Skin of body (tissue), 2 donors: ENCODE data around the gene SLC9A1. TPM values are rescaled to one million over a fixed set of nuclear protein-coding genes. Genes with fewer than 3 reads are reported as not detected.
A peak's percentile ranks its signal among the peaks of the same experiment; 100 is the strongest.
"Not testable (repeated sequence)": the region's sequence is repeated elsewhere in the genome, so short reads cannot be mapped to it uniquely, and the experiment has no call there.

Source experiments
- DNase-seq: peaks from one replicate; lab custom pipeline; 2025; lab: John Stamatoyannopoulos, UW
- total RNA-seq: library from RNA; depleted of rRNA; stranded (reverse); fragments of >200 nt; gene quantifications from one replicate; pipeline ENCODE4 v1.2.3, GENCODE V29; 2014

Gene SLC9A1
- total RNA-seq, 1 donor from 2014 or later: 5.8 TPM

DNA sequence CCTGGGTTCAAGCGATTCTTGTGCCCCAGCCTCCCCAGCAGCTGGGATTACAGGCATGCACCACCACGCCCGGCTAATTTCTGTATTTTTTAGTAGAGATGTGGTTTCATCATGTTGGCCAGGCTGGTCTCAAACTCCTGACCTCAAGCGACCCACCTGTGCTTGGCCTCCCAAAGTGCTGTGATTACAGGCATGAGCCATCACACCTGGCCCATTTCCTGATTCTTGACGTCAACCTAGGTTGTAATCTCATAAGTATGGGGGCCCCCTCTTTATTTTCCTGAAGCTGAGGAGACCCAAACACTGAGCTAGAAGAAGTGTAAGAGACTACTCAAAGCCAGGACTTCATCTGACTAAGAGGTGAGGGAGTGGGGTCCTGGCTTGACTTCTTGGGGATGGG is 21.8 kb downstream of the SLC9A1 start:
- DNase-seq: no peak

- DNase-seq: no peak
Observed at GRCh38 chr1:27132624-27133023, 22.3 kb downstream of the SLC9A1 start.

DNA sequence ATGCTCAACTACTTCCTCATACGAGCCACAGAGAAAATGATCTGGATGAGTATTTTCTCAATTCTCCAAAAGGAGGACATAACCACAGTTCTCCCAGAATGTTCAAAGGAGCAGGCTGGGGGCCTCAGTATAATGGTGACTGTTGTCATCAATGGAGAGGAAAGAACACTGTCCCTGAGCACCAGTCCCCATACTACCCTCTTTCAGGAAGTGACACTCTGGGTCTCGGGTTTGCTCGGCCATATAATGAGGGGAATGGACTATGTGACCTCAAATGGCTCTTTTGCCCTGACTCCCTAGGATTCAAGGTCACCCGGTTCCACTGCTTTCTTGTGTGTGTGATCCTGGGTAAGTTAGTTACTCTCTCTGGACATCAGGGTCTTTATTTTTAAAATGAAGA is 22.8 kb downstream of the SLC9A1 start:
- no peak for DNase-seq

GRCh38 chr1:27130798-27131197 is 24.1 kb downstream of the SLC9A1 start:
- no peak for DNase-seq

DNA sequence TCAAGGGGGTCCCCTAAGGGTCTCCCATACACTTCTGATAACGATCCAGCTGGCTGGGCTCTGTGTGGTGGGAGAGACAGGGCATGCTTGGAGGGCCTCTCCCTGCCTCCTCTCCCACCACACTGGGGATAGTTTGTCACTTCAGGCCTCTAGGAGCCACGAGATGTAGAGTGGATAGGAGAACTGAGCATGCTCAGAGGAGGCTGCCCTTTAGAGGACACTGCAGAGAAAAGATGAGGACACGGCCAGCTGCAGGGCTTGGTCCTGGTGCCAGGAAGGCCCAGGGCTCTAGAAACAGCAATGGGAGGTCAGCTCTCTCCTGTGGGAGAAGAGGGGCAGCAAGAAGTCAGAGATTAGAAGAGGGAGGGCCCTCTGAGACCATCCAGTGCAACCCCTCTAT is 25.7 kb downstream of the SLC9A1 start:
- DNase-seq: no peak

DNA sequence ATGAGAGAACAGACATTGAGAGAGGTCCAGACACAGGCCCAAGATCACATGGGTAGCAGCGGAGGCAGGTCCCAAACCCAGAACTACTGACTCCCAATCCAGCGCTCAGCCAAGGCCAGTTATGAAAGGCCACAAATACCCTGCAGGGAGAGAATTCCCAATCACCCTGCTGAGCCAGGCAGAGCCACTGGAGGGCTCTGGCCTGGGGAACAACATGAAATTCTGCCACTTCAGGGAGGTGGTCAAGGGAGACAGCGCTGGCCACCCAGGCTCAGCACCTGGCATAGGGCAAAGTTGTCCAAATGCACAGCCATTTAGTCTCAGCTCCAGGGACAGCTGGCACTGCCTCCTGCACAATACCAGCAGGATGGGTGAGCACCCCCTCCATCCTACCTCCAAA is 27.5 kb downstream of the SLC9A1 start:
- no peak for DNase-seq

DNA sequence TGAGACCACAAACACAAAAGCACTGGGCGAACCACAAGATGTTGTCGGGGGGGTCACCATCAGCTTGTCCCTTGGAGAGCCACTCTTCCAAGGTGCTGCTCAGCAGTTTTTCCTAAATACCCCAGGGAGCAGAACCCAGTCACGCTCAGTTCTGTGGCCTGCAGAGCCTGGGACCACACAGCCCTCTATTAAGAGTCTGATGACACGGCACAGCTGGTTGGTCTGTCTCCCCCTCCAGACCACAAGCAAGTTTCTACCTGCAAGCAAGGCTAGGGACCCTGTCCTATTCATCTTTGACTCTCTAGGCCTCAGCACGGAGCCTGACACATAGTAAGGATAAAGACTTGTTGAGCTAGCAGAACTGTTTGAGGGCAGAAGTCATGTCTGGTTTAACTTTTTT is 28.5 kb downstream of the SLC9A1 start:
- DNase-seq: no peak

DNA sequence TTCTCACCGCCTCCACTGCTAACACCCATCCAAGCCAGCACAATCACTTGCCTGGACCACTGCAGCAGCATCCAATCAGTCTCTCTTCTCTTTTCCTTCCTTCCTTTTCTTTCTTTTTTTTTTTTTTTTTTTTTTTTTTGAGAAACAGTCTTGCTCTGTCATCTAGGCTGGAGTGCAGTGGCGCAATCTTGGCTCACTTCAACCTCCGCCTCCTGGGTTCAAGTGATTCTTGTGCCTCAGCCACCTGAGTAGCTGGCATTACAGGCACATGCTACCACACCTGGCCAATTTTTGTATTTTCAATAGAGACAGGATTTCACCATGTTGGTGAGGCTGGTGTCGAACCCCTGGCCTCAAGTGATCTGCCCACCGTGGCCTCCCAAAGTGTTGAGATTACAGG is 29.8 kb downstream of the SLC9A1 start:
- DNase-seq: not testable (repeated sequence)

- DNase-seq: no peak
Observed at GRCh38 chr1:27124405-27124804, 30.5 kb downstream of the SLC9A1 start.

GRCh38 chr1:27122652-27123051 is 32.3 kb downstream of the SLC9A1 start:
- no peak for DNase-seq

GRCh38 chr1:27120854-27121253 is 34.1 kb downstream of the SLC9A1 start:
- no peak for DNase-seq

- no peak for DNase-seq
Observed at GRCh38 chr1:27118440-27118689, 36.6 kb downstream of the SLC9A1 start.

DNA sequence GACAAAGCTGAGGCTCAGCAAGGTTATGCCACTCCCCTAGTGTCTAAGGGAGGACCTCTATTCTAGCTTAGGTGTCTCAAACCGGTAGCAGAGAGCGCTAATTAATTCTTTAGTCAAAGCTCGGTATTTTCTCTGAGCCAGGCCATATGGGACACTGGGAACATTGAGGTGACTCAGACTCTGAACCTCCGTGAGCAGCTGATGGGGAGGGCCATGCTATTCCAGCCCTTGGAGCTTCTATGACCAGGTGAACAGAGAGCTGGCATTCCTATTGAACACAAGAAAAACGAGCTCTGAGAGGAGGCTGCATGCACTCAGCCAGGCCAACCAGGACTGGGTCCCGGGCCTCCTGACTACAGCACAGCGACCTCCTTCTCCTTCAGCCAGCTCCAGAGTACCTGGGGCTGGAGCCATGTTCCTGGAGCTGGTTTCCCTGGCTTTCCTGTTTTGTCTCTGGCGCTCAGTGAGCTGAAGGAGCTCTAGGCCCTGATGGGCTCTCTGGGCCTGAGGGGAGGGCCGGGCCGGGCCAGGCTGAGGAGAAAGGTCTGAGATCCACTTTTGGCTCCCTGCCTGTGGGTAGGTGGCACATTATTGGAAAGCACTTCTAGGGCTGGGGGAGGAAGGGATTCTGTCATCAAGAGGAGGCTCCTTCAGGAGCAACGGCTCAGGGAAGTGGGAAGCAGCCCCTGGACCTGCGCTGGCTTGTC is 37.0 kb downstream of the SLC9A1 start:
- DNase-seq: no peak

DNA sequence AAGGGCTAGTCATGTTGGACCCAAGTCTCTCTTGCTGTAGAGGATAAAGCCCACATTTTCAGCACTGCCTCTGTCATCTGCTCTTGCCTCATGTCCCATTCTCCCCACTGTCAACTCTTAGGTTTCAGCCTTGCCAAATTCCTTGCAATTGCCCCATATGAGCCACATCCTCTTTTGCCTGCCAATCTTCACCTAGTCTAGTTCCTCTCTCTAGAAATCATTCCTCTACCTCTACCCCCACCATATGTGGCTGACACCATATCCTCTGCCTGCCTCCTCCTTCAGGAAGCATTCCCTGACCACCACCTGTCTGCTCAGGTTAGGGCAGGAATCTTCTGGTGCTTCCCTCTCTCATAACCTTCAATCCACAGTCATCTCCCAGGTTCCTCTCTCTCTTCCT is 38.2 kb downstream of the SLC9A1 start:
- DNase-seq: no peak

GRCh38 chr1:27116232-27116631 is 38.7 kb downstream of the SLC9A1 start:
- no peak for DNase-seq

GRCh38 chr1:27114546-27114945 is 40.4 kb downstream of the SLC9A1 start:
- no peak for DNase-seq

DNA sequence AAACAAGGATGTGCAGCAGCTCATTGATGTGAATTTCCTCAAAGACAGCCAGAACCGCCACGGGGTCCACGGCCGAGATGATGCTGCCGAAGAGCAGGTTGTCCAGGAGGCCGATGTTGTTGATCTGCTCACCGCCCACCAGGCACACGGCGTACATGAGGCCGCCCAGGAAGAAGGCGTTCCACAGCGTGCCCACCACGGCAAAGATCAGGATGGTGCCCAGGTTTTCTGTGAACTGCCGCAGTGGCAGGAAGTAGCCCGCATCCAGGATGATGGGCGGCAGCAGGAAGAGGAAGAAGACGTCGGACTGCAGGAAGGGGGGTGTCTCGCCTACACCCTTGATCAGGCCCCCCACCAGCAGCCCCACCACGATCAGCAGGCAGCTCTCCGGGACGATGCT is 41.1 kb downstream of the SLC9A1 start:
- DNase-seq: no peak

DNA sequence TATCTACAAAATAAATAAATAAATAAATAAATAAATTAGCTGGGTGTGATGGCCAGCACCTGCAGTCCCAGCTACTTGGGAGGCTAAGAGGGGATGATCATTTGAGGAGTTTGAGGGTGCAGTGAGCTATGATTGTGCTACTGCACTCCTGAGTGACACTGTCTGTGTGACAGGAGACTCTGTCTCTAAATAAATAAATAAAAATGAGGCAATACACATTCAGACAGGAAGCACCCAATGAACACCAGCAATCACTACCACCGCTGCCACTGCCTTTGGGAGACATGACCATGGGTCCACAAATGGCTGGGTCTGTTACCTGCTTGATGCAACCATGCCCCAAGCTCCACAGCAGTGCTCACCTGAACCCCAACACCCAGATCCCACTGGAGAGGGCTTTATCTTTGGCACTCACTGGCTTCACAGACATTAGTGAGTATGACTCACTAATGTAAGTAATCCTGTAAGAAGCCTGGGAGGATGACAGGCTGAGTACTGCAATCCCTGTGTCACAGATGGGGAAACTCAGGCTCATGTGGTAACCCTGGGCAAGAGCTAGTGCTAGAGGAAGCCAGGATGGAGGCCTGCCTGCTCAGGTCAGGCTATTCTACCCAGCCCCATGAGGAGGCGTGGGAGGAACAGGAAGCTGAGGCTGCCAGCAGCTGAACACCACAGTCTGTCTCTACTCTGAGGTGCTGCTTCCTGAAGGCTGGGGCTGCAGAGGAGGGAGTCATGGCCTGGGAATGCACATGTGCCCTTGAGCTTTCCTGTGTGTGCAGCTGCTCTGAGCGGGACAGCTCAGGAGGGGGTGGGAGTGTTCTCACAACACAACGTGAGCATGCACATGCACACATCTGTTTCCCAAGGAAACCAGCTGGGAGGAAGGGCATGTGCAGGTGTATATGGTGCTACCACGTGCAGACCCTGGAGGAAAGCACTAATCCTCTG is 43.0 kb downstream of the SLC9A1 start:
- peak; percentile 65 for DNase-seq

DNA sequence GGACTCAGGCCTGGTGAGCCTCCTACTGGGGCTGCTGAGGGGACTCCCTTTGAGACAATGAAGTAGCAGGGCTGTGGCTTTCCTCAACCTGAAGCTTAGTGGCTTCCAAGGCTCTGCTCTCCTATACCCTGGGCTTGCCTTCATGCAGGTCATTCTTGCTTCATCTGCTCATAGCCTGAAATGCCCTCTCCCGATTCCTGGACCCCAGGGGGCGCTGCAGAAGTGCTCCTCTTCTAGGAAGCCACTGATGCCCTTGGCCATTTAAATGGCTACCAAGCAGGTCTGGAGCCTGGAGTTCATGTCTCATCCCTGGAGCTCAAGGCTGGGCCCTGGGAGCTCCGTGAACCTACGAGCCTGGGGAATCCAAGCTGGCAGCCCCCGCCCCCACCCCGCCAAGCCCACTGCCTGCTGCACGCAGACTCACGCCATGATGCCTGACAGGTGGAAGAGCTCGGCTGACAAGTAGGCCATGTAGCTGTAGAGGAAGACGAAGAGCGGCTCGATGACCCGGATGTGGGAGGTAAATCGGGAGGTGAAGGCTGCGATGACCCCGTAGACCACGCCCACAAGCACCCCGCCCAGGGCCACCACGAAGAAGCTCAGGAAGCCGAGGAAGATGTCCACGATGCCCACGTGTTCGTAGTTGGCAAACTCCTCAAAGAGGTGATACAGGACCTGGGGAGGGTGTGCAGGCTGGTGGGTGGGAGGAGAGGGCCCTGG is 45.7 kb downstream of the SLC9A1 start:
- no peak for DNase-seq

DNA sequence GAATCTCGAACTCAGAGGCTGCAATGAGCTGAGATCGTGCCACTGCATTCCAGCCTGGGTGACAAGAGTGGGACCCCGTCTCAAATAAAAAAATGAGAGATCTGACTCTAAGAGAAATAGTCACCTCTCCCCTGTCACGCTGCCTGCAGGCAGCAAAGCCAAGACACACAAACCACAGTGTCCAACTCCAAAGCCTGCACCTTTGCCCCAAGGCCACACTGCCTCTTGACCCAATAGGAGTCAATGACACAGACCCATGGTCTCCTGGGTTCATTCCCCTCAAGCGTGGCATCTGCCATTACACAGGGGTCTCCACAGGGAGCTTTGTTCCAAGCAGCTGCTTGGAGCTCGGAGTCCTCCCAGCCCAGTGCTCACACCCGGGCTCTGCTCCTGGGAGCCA is 46.3 kb downstream of the SLC9A1 start:
- no peak for DNase-seq

DNA sequence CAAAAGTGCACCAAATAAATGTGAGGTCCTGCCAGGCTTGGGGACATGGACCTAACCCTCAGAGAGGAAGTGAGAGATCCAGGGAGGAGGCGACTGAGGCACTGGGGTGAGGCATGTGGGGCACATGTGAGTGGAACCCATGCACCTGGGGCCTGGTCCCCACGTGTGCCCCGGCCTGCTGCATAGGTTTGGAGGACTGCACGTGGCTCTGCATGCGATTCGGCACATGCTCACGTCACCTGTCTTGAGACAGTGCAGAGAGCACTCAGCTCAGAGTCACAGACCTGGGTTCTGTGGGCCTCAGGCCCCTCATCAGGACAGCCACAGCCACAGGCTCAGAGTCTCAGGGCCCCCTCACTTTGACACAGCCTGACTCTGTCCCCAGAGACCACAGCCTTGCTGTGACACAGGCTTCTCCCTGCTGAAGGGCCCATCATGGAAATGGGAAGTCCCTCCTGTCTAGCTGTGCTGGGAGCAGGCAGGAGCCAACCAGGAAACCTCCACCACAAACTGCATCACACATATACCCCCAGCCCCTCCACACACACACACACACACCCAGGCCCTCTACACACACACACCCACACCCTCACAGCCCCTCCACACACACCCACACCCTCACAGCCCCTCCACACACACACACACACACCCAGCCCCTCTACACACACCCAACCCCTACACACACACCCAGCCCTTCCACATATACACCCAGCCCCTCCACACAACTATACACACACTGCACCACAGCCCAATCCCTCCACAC is 48.2 kb downstream of the SLC9A1 start:
- no peak for DNase-seq

DNA sequence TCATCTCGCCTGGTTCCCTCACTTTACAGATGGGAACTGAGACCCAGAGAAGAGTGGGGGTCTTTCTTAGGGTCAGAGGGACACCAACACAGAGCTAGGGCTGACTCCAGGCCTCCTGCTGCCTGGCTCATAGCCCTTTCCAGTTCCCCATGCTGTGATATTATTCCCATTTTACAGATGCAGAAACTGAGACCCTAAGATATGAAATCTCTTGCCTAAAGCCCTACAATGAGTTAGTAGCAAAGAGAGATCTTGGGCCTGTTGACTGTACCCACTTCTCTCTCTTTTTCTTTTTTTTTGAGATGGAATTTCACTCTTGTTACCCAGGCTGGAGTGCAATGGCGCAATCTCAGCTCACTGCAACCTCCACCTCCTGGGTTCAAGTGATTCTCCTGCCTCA is 49.9 kb downstream of the SLC9A1 start:
- no peak for DNase-seq
